Loucy (cell line): ENCODE data around the gene LY6G5B.

Experiments used
- H2AFZ ChIP-seq: fragments of 200-600 bp; sonication (generic); 2 replicates; pipeline ENCODE4 v1.6.0; 2016; ENCODE audit warnings: antibody characterized with exemption, mild to moderate bottlenecking, low read length, moderate library complexity
- H3F3A ChIP-seq: fragments of 200-600 bp; 2 replicates; pipeline ENCODE4 v1.6.0; 2016; ENCODE audit warnings: antibody characterized with exemption, low read depth, mild to moderate bottlenecking
- H3K27me3 ChIP-seq: fragments of 200-600 bp; sonication (generic); 2 replicates; pipeline ENCODE4 v1.6.1; 2014; ENCODE audit warnings: low read length, mild to moderate bottlenecking; ENCODE audit not compliant: insufficient read depth, poor library complexity, severe bottlenecking
- H3K36me3 ChIP-seq: fragments of 200-600 bp; sonication (generic); 2 replicates; pipeline ENCODE4 v1.6.1; 2016; ENCODE audit warnings: low read length; ENCODE audit not compliant: insufficient read depth
- H3K4me1 ChIP-seq: fragments of 200-600 bp; sonication (generic); 2 replicates; pipeline ENCODE4 v1.5.1; 2014; ENCODE audit warnings: low read length, mild to moderate bottlenecking; ENCODE audit not compliant: insufficient read depth, poor library complexity, severe bottlenecking
- H3K4me2 ChIP-seq: fragments of 200-600 bp; sonication (generic); 2 replicates; pipeline ENCODE4 v1.6.0; 2014; ENCODE audit warnings: antibody characterized with exemption, low read length, low read depth, mild to moderate bottlenecking; ENCODE audit not compliant: poor library complexity, severe bottlenecking
- H3K4me3 ChIP-seq: fragments of 200-600 bp; sonication (generic); 2 replicates; pipeline ENCODE4 v1.5.1; 2014; ENCODE audit warnings: low read length, mild to moderate bottlenecking, mixed read lengths; ENCODE audit not compliant: poor library complexity, severe bottlenecking
- H3K79me2 ChIP-seq: fragments of 200-600 bp; sonication (generic); 2 replicates; pipeline ENCODE4 v1.6.1; 2014; ENCODE audit warnings: low read length; ENCODE audit not compliant: insufficient read depth
- H3K9ac ChIP-seq: fragments of 200-600 bp; sonication (generic); 2 replicates; pipeline ENCODE4 v1.6.0; 2014; ENCODE audit warnings: mild to moderate bottlenecking, low read depth, low read length, moderate library complexity; ENCODE audit not compliant: poor library complexity, severe bottlenecking
- H3K9me2 ChIP-seq: fragments of 200-600 bp; sonication (generic); replicated peaks from 2 replicates; pipeline ENCODE4 v1.6.1; 2016; ENCODE audit warnings: low read depth, low read length, mixed read lengths
- H3K9me3 ChIP-seq: fragments of 200-600 bp; sonication (generic); 2 replicates; pipeline ENCODE4 v1.6.1; 2014; ENCODE audit warnings: mild to moderate bottlenecking, antibody characterized with exemption, low read length, low read depth; ENCODE audit not compliant: insufficient read depth
- H4K20me1 ChIP-seq: fragments of 200-600 bp; sonication (generic); 2 replicates; pipeline ENCODE4 v1.6.0; 2014; ENCODE audit warnings: antibody characterized with exemption, low read length, mild to moderate bottlenecking; ENCODE audit not compliant: insufficient read depth, poor library complexity, severe bottlenecking
- EZH2phosphoT487 ChIP-seq: fragments of 200-600 bp; IDR thresholded peaks from 2 replicates; pipeline ENCODE4 v1.6.1; 2018; ENCODE audit warnings: antibody characterized with exemption, mild to moderate bottlenecking, moderate library complexity, borderline replicate concordance
- TF ChIP-seq, protein P1 (sequence below): fragments of 200-600 bp; sonication (generic); conservative IDR thresholded peaks from 2 replicates; pipeline ENCODE4 v1.5.1; 2014; ENCODE audit warnings: mild to moderate bottlenecking, antibody characterized with exemption, low read length

LY6G5B gene, protein sequence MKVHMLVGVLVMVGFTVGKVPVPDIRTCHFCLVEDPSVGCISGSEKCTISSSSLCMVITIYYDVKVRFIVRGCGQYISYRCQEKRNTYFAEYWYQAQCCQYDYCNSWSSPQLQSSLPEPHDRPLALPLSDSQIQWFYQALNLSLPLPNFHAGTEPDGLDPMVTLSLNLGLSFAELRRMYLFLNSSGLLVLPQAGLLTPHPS

DNA sequence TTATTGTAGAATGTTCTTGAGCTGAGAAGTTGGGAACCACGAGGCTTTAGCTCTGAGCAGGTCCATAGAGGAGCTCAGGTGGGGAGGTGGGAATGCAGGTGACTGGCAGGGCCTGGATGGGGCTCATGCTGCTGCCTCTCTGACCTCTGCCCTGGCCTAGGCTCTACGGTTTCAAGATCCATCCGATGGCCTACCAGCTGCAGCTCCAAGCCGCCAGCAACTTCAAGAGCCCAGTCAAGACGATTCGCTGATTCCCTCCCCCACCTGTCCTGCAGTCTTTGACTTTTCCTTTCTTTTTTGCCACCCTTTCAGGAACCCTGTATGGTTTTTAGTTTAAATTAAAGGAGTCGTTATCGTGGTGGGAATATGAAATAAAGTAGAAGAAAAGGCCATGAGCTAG lies at the start of gene LY6G5B:
Gene LY6G5B (plus strand): TSS at position 301 of the 400 bp plus-strand sequence. CDS start 975 bp downstream, outside the sequence.
- H3K9me3 ChIP-seq = no peaks in the 10 kb centered on the region
- H4K20me1 ChIP-seq = peaks cover 22% of the 10 kb centered on the region
- H2AFZ ChIP-seq = no peak within 1 kb of the TSS
- peaks cover 51% of the 10 kb centered on the region for H3K79me2 ChIP-seq
- H3K4me3 ChIP-seq = no peak within 1 kb of the TSS
- no peaks in the 10 kb centered on the region for H3K27me3 ChIP-seq
- peaks cover 24% of the 10 kb centered on the region for H3K4me1 ChIP-seq
- H3K9ac ChIP-seq = peak within 1 kb of the TSS; percentile 98
- no peaks in the 10 kb centered on the region for H3F3A ChIP-seq
- no peaks in the 10 kb centered on the region for H3K9me2 ChIP-seq
- H3K36me3 ChIP-seq = peaks cover 54% of the 10 kb centered on the region; the same call in 1 of the 2 replicates
- H3K4me2 ChIP-seq = peak within 1 kb of the TSS; percentile 99
- TF ChIP-seq, protein P1, sequence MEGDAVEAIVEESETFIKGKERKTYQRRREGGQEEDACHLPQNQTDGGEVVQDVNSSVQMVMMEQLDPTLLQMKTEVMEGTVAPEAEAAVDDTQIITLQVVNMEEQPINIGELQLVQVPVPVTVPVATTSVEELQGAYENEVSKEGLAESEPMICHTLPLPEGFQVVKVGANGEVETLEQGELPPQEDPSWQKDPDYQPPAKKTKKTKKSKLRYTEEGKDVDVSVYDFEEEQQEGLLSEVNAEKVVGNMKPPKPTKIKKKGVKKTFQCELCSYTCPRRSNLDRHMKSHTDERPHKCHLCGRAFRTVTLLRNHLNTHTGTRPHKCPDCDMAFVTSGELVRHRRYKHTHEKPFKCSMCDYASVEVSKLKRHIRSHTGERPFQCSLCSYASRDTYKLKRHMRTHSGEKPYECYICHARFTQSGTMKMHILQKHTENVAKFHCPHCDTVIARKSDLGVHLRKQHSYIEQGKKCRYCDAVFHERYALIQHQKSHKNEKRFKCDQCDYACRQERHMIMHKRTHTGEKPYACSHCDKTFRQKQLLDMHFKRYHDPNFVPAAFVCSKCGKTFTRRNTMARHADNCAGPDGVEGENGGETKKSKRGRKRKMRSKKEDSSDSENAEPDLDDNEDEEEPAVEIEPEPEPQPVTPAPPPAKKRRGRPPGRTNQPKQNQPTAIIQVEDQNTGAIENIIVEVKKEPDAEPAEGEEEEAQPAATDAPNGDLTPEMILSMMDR = no peak
- no peak for TF ChIP-seq EZH2phosphoT487

DNA sequence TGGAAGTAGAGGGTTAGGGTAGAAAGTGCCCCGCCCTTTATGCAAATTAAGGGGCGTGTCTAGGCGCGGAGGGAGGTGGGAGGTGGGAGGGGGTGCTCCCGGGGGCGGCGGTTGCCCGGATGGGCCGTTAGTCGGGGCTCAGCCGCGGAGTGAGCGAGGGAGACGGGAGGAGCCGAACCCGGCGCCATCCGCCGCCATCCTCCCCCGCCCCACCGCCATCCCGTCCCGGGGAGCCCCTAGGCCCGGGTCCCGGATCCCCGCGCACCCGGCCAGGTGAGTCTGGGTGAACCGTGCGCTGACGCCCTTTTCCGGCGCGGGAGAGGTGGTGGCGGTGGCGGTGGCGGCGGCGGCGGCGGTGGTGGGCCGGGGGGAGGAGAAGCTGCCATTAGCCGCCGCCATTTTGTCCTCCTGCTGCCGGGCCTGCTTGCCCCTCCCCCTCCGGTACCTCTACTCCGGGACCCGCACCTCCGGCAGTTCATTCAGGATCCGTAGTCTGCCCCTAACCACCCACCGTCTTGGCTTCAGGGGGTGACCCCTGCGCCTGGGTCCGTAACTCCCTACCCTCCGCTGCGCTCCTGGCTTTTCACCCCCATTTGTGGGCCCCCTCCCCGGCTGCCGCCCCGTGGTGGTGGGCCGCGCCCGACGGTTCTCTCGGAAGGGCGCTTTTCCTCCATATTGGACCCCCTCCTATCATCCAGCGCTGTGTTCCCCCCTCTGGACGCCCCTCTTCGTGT lies 49.0 kb upstream of the LY6G5B start, which contains the start of gene PRRC2A:
Gene PRRC2A (plus strand): TSS at position 130 of the 734 bp plus-strand sequence. CDS start 2,075 bp downstream, outside the sequence.
- H3K9ac ChIP-seq = peak within 1 kb of the TSS; percentile 99
- peaks cover 51% of the 10 kb centered on the region for H3K4me1 ChIP-seq
- peaks cover 49% of the 10 kb centered on the region for H4K20me1 ChIP-seq
- H3K4me3 ChIP-seq = peak within 1 kb of the TSS; percentile 94
- H3K9me2 ChIP-seq = no peaks in the 10 kb centered on the region
- no peaks in the 10 kb centered on the region for H3K9me3 ChIP-seq
- H3K27me3 ChIP-seq = peaks cover 10% of the 10 kb centered on the region
- peaks cover 30% of the 10 kb centered on the region for H3K36me3 ChIP-seq
- TF ChIP-seq EZH2phosphoT487 = no peak
- TF ChIP-seq, protein P1 = no peak
- H3K79me2 ChIP-seq = peaks cover 87% of the 10 kb centered on the region
- H3K4me2 ChIP-seq = peak within 1 kb of the TSS; percentile 99
- peak within 1 kb of the TSS; percentile 68; the same call in 1 of the 2 replicates for H2AFZ ChIP-seq
- peaks cover 8% of the 10 kb centered on the region; the same call in 1 of the 2 replicates for H3F3A ChIP-seq

DNA sequence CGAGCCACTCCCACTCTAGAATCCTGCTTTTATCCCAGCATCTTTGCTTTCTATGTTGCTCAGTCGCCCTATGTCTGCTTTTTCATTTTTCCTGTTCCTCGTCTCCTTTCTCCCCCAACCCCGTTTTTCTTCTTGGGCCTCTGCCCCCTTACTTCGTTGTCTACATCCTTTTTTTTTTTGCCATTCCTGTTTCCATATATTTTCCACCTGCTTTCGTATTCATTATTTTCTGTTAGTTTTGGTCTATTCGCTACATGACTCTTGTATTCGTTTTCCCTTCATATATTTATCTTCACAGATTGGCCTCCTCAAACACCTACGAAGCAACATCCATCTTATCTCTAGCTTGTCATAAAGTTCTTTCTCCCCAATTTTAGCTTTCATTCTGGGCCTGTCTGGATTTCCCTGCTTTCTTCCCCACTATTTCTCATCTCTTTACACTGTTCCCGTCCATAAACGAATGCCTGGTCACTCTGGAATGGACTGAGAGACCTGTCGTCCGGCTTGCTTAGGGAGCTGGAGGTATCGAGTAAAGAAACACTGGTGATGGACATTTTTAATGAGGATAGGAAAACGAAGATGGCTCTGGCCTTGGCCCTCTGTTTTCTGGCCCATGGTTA lies 48.3 kb upstream of the LY6G5B start:
- no peaks in the 10 kb centered on the region for H3K9me2 ChIP-seq
- TF ChIP-seq, protein P1 = no peak
- no peak for TF ChIP-seq EZH2phosphoT487
- peak overlapping the region; percentile 99 for H3K9ac ChIP-seq
- H3K9me3 ChIP-seq = no peaks in the 10 kb centered on the region
- peaks cover 49% of the 10 kb centered on the region for H3K4me1 ChIP-seq
- H3K4me3 ChIP-seq = peak overlapping the region; percentile 94
- H3K36me3 ChIP-seq = peaks cover 37% of the 10 kb centered on the region
- H3K27me3 ChIP-seq = peaks cover 10% of the 10 kb centered on the region
- no peak overlapping the region for H2AFZ ChIP-seq
- peaks cover 56% of the 10 kb centered on the region for H4K20me1 ChIP-seq
- H3K4me2 ChIP-seq = peak overlapping the region; percentile 99
- H3F3A ChIP-seq = peaks cover 8% of the 10 kb centered on the region; the same call in 1 of the 2 replicates
- peaks cover 87% of the 10 kb centered on the region for H3K79me2 ChIP-seq
